ENCODE measurements around the gene MEMO1. TPM values are rescaled to one million over a fixed set of nuclear protein-coding genes. Genes with fewer than 3 reads are reported as not detected.

MEMO1 gene
- total RNA-seq, 1 experiment from 2014 or later: 44.4 TPM

GRCh38 chr2:32009516-32010256 is 1.1 kb downstream of the MEMO1 start (continued):
- 0 out of 2 replicates have a peak, but pooled peaks have one; percentile 24 for TF ChIP-seq USF1 (CRISPR knock-in tag; IDR thresholded peaks at IDR 0.05)
- TF ChIP-seq TP53 (CRISPR knock-in tag; IDR thresholded peaks at IDR 0.05): no peak
- peak; percentile 78; the same call in 1 of the 2 replicates for TF ChIP-seq ARID4B (CRISPR knock-in tag; IDR thresholded peaks at IDR 0.05; ENCODE audit: borderline replicate concordance)
- 0 out of 2 replicates have a peak, but pooled peaks have one; percentile 47 for TF ChIP-seq RELA (CRISPR knock-in tag; IDR thresholded peaks at IDR 0.05; ENCODE audit: borderline replicate concordance)
- no peak for TF ChIP-seq NFYB (CRISPR knock-in tag; conservative IDR thresholded peaks at IDR 0.05; ENCODE audit: low read depth)
- no peak for TF ChIP-seq NFE2L1 (CRISPR knock-in tag; IDR thresholded peaks at IDR 0.05)
- TF ChIP-seq STAT6 (CRISPR knock-in tag; conservative IDR thresholded peaks at IDR 0.05; ENCODE audit: low read depth): no peak
- no peak for TF ChIP-seq GTF2I (CRISPR knock-in tag; conservative IDR thresholded peaks at IDR 0.05)
- no peak for TF ChIP-seq ZNF423 (CRISPR knock-in tag; IDR thresholded peaks at IDR 0.05)
- no peak for TF ChIP-seq TCF7 (CRISPR knock-in tag; IDR thresholded peaks at IDR 0.05; ENCODE audit: low read depth)
- TF ChIP-seq SOX15 (CRISPR knock-in tag; IDR thresholded peaks at IDR 0.05): no peak
- TF ChIP-seq ZBTB43 (CRISPR knock-in tag; IDR thresholded peaks at IDR 0.05): no peak
- no peak for TF ChIP-seq ATF2 (CRISPR knock-in tag; IDR thresholded peaks at IDR 0.05; ENCODE audit: borderline replicate concordance, low read depth)
- TF ChIP-seq ZSCAN18 (CRISPR knock-in tag; IDR thresholded peaks at IDR 0.05): no peak
- 0 out of 2 replicates have a peak, but pooled peaks have one; percentile 28 for TF ChIP-seq PREB (CRISPR knock-in tag; IDR thresholded peaks at IDR 0.05; ENCODE audit: borderline replicate concordance)
- no peak for TF ChIP-seq EMX1 (CRISPR knock-in tag; IDR thresholded peaks at IDR 0.05)
- TF ChIP-seq ETV6 (CRISPR knock-in tag; IDR thresholded peaks at IDR 0.05): no peak
- TF ChIP-seq CDX4 (CRISPR knock-in tag; IDR thresholded peaks at IDR 0.05; ENCODE audit: borderline replicate concordance): no peak
- TF ChIP-seq TEAD1 (CRISPR knock-in tag; IDR thresholded peaks at IDR 0.05): no peak
- TF ChIP-seq ELF4 (CRISPR knock-in tag; IDR thresholded peaks at IDR 0.05; ENCODE audit: low read depth): no peak
- TF ChIP-seq E2F1 (CRISPR knock-in tag; IDR thresholded peaks at IDR 0.05): no peak
- 0 out of 2 replicates have a peak, but pooled peaks have one; percentile 42 for TF ChIP-seq ESRRA (CRISPR knock-in tag; IDR thresholded peaks at IDR 0.05; ENCODE audit: borderline replicate concordance)

Data from WTC11 (cell line).